Breast epithelium (tissue), 3 donors: ENCODE measurements around the gene ZSCAN29.

Source experiments
- POLR2A ChIP-seq: fragments of 450-650 bp; IDR thresholded peaks from one replicate; pipeline ENCODE4 v1.6.1; 2016; ENCODE audit warnings: antibody characterized with exemption, mild to moderate bottlenecking, moderate library complexity
- POLR2AphosphoS5 ChIP-seq, 3 donors: sonication (generic); formaldehyde crosslinking; IDR thresholded peaks; one replicate each; pipeline ENCODE4 v1.6.1; 2017; ENCODE audit warnings: antibody characterized with exemption in 3 of 3
- TF ChIP-seq, protein P1 (sequence below), 3 donors: fragments of 450-650 bp; IDR thresholded peaks; one replicate each; pipeline ENCODE4 v1.5.1; 2016 to 2017; ENCODE audit warnings: antibody characterized with exemption in 3 of 3, mild to moderate bottlenecking in 3 of 3, moderate library complexity in 3 of 3

DNA sequence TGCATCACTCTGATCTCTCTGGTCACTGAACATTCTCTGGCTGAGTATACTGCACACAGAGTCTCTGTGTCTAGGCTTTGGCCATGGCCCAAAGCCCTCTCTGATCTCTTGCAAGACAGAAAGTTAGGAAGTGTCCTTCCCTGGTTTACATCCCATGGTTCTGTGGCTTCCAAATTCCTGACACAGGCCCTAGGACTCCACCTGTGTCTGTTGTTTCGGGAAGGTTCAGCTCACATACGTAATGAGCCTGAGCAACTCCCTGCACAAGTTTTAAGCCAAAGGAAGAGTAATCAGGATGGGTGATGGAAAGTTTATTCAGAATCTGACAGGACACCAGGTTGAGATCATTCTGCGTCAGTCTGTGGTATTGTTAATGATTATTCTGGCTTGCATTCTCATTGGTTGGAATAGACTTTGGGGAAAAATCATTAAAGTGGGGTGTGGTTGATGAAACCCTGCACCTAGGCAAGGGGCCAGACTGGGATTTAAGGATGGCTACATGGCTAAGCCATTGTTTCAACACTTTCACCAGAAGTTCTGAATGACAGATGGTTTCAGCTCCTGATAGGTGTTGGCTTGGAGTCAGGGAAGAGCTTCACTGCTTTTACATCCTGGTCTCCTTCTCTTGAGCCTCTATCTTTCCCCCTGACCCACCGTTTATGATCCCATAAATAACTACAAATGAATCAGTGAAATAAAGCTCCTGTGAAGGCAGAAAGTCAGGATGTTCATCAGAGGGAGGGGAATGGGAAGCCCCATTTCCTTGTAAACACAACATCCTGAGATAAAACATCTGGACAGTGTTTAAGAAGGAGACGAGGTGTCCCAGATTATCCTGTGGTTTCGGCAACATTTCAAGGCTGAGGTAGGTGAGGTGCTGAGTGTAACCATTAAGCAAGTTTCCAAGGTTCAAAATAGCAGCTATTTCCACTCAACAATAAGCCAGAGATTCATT is 54.5 kb downstream of the ZSCAN29 start:
- TF ChIP-seq POLR2A (no peak), POLR2AphosphoS5 (IDR thresholded peaks at IDR 0.05) (no peak)
- TF ChIP-seq, protein P1, sequence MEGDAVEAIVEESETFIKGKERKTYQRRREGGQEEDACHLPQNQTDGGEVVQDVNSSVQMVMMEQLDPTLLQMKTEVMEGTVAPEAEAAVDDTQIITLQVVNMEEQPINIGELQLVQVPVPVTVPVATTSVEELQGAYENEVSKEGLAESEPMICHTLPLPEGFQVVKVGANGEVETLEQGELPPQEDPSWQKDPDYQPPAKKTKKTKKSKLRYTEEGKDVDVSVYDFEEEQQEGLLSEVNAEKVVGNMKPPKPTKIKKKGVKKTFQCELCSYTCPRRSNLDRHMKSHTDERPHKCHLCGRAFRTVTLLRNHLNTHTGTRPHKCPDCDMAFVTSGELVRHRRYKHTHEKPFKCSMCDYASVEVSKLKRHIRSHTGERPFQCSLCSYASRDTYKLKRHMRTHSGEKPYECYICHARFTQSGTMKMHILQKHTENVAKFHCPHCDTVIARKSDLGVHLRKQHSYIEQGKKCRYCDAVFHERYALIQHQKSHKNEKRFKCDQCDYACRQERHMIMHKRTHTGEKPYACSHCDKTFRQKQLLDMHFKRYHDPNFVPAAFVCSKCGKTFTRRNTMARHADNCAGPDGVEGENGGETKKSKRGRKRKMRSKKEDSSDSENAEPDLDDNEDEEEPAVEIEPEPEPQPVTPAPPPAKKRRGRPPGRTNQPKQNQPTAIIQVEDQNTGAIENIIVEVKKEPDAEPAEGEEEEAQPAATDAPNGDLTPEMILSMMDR (IDR thresholded peaks at IDR 0.05) = no peak
